Stimulated activated naive CD4-positive, alpha-beta T cell treated with Interleukin-2 at 50 U/mL for 16 hours (primary cell): ENCODE measurements around the gene ZNF398.
A peak's percentile ranks its signal among the peaks of the same experiment; 100 is the strongest.
"Not testable (repeated sequence)": the region's sequence is repeated elsewhere in the genome, so short reads cannot be mapped to it uniquely, and the experiment has no call there.

ENCODE experiments used
- DNase-seq: peaks from one replicate; lab custom pipeline; 2025; lab: John Stamatoyannopoulos, UW

Gene ZNF398

GRCh38 chr7:149197675-149198074 is 50.4 kb downstream of the ZNF398 start:
- no peak for DNase-seq

GRCh38 chr7:149198161-149198816 is 51.0 kb downstream of the ZNF398 start:
- no peak for DNase-seq

DNA sequence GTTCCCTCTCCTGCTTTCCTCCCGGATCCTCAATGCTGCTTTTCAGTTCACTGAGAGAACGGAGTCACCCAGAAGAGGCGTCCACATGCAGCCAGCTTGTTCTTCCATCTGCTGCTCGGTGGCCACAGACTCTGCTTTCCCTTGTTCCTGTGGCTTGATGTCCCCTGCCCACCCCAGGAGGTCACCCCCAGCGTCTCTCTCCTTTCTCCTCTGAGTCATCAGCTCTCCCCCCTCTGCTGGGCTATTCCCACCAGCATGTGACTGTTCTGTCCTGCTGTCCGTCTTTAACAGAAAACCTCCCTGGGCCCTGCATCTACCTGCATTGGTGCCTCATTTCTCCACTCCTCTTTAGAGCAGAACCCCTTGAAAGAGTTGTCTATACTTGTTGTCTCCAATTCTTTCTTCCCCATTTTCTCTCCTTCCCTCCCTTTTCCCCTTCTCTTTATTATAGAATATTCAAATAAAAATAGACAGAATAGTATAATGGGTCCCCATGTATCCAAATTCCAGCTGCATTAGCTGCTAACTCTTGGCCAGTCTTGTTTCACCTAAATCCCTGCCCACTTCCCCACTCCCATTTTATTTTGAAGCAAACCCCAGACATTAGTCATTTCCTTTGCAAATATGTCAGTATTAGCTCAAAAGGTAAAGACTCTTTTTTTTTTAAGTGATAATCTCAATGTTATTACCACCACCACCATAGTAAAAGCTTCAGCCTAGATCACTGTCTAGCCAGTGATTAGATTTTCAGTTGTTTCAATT is 52.2 kb downstream of the ZNF398 start:
- DNase-seq: no peak

DNA sequence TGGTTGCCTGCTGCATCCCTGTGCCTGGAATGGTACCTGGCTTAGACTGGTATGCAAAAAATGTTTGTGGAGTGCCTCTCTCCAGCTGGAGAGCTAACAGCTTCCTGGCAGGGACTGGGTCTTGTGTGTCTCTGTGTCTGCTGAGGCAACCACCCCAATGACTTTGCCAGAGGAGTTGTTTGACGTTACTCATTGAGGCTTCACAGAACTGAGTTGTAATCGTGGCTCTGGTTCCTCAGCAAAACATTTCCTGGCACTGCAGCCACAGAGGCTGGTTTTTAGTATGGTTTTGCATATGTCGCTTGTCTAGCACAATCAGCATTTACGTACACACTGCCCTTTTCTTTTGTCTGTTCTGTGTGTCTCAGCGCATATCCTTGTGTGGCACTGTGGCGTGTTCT is 55.6 kb downstream of the ZNF398 start:
- DNase-seq: no peak

- DNase-seq: no peak
Measured at GRCh38 chr7:149205690-149206381, 58.6 kb downstream of the ZNF398 start.

DNA sequence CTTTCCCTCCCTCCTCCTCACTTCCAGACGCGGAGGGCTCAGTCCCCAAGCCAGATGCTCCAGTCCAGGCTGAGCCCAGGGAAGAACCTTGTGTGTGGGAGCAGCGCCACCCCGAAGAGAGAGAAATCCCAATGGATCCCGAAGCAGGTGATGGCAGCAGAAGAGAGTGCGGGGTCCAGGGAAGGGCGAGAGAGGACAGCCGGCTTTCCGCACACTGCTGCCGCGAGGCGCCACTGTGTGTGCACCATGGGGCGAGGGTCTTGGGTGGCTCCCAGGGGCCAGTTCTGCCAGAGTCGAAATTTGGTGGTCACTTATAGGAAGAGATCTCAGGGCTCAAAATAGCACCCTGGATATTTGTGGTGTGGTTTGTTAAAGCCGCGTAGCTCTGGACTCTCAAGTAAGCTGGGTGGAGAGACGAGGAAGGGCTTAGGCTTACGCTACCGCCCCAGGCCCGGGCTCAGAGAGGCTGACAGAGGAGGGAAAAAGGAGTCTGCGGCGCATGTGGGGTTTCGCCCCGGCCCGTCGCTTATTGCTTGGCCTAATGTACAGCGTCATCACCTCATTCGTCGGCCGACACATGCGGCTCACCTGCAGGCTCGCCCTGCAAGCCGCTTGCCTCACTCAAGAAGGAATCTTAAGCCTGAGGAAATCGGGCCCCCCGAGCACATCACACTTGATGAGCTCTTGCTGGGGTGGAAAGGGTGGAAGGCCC is 60.2 kb downstream of the ZNF398 start:
- no peak for DNase-seq

GRCh38 chr7:149209518-149210269 is 62.4 kb downstream of the ZNF398 start:
- peak; percentile 81 for DNase-seq

GRCh38 chr7:149210551-149210950 is 63.3 kb downstream of the ZNF398 start:
- DNase-seq: no peak

DNA sequence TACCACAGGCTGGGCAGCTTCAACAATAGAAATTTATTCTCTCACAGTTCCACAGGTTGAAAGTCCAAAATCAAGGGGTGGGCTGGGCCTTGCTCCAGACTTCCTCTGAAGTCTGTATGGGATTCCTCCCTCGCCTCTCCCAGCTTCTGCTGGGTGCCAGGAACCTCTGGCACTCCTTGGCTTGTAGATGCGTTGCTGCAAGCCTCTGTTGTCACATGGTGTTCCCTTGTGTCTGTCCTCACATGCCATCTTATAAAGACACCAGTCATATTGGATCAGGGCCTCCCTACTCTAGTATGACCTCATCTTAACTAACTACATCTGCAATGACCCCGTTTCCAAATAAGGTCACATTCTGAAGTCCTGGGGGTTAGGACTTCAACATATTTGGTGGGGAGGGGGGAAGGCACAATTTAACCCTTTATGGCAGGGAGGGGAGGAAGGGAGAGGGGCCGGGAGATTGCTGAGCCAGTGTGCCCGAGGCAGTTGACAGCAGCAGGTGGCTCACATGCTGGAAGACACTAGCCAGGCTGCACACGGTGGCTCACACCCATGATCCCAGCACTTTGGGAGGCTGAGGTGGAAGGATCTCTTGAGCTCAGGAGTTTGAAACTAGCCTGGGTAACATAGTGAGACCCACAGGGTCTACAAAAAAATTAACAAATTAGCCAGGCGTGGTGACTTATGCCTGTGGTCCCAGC is 66.9 kb downstream of the ZNF398 start:
- DNase-seq: no peak

- no peak for DNase-seq
Measured at GRCh38 chr7:149216402-149216801, 69.1 kb downstream of the ZNF398 start.

- DNase-seq: no peak
Measured at GRCh38 chr7:149217570-149217969, 70.3 kb downstream of the ZNF398 start.

GRCh38 chr7:149218469-149219420 is 71.5 kb downstream of the ZNF398 start:
- no peak for DNase-seq

DNA sequence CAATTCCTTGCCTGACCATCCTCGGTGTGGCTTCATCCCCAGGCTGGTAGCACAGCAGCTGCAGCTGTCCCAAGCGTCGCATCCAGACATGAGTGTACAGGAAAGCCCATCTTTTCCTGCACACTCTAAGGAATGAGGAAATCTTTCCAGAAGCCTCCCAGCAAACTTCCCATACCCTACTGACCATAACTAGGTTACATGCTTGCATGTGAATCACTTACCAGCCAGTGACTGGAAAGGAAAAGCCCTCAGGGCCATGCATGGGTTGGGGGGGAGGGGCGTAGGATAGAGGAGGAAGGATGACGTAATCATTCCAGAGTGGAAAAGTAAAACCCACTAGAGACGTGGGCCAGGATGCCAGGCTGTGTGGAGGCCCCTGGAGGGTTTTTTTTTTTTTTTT is 73.3 kb downstream of the ZNF398 start:
- DNase-seq: no peak

GRCh38 chr7:149223176-149223575 is 75.9 kb downstream of the ZNF398 start:
- no peak for DNase-seq

DNA sequence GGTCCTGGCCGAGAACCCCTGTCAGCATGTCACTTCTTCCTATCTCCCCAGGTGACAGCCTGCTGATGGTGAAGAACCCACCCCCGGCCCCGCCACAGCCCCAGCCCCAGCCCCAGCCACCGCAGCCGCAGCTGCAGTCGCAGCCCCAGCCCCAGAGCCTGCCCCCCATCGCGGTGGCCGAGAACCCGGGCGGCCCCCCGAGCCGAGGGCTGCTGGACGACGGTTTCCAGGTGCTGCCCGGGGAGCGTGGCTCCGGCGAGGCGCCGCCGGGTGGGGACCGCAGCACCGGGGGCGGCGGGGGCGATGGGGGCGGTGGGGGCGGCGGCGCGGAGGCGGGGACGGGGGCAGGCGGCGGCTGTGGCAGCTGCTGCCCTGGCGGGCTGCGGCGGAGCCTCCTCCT is 76.5 kb downstream of the ZNF398 start:
- DNase-seq: no peak

DNA sequence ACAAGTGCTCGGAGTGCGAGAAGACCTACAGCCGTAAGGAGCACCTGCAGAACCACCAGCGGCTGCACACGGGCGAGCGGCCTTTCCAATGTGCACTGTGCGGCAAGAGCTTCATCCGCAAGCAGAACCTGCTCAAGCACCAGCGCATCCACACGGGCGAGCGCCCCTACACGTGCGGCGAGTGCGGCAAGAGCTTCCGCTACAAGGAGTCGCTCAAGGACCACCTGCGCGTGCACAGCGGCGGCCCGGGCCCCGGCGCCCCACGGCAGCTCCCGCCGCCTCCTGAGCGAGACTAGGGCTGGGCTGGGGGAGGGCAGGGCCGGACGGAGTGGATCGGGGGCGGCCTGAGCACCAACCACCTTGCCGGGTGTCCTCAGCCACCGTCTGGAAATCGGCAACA is 77.1 kb downstream of the ZNF398 start:
- DNase-seq: no peak

DNA sequence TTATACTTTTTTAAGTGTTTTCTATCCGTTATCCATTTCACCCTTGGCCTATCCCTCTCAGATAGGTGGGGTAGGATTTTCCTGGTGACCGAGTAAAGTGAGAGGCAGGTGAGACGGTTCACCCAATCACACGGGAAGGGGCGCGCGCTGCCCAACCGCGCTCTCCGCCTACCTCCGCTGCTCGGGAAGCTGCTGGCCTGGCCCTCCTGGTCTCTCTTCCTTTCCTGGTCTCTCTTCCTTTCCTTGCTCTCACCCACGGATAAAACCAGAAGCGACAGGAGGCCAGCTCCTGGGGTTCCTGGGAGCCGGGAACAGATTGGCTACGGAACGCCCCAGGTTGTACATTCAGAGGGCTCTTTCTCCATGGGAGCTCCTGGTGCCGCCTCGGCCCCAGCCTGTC is 77.9 kb downstream of the ZNF398 start:
- DNase-seq: no peak

DNA sequence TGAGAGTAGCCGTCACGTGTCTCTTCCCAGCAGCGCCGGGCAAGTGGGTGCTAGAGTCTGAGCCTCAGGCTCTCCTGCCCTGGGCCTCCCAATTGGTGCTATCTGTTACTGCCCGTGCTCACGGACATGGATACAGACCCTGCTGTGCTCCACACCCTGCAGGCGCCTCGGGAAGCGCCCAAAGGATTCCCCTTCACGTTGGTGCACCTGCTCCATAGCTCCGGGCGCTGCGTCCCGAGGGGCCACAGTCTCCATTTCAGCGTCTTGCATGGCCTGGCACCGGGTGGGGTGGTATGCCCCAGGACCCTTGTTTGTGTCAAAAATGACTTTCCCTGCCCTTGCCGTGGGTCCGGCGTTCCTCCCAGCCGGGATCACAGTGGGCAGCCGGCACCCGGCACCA is 78.4 kb downstream of the ZNF398 start:
- no peak for DNase-seq

DNA sequence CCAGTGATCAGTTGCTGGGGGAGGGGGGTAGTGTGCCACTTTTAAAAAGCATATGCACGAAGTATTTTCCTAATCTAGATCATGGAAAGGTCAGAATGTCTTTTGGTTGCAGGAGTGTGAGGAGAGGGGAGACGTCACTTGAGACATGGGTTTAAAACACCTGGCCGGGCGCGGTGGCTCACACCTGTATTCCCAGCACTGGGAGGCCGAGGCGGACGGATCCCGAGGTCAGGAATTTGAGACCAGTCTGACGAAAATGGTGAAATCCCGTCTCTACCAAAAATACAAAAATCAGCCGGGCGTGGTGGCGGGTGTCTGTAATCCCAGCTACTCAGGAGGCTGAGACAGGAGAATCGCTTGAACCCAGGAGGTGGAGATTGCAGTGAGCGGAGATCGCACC is 79.1 kb downstream of the ZNF398 start:
- not testable (repeated sequence) for DNase-seq
